ENCODE data around the gene STK11.

Gene STK11

DNA sequence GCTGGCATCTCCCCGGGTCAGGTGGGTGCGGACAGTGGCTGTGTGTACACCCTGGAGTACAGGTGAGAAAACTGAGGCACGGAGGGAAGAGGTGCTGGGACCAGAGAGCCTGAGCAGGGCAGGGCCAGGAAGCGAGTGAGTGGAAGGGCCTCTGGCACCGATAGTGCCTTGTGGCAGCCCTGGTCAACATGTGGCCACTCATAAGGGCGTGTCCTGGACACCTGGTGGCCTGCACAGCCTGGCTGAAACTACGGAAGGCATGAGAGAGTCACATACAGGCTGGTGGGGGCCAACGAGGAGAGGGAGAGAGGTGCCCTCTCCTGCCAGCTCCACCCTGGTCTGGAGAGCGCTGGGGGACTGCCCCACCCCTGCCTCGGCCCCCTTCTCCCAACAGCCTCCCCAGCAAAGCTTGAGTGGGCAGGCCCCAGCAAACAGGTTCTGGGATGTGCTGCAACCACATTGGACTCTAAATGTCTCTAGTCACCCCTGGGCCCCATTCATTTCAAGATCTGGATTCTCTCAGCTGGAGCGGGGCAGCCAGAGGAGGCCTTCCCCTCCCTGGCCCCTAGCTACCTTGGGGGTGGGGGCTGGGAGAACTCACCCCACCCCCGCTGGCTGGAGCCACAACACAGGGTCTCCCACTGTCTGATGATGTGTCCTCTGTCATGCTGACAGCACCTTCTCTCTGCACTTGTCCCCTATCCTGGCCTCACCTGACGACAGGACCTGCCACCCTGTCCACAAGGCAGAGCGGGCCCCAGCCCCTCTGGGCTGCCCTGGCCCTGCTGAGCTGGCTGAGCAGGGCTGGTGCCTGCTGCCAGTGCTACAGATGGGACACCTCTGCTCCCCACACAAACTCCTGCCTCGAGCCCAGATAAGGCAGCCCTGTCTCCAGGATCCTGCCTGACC is 26.4 kb downstream of the STK11 start:
- Histone ChIP-seq H3K4ac (ENCODE audit: low read depth, low read length) (no peak overlapping the region), H3K27ac (ENCODE audit: low read depth, low read length) (no peak overlapping the region), H3K79me1 (ENCODE audit: low read length) (peaks cover under 1% of the 10 kb centered on the region), H3K4me2 (ENCODE audit: low read length) (no peak overlapping the region), H3K18ac (ENCODE audit: low read length) (no peak overlapping the region), H2AFZ (ENCODE audit: insufficient read depth, low read length, poor library complexity) (no peak overlapping the region), H3K23ac (ENCODE audit: low read length) (no peak overlapping the region), H3K4me3 (ENCODE audit: low read depth, low read length) (no peak overlapping the region), H3K14ac (ENCODE audit: low read length) (no peak overlapping the region), H2BK5ac (ENCODE audit: low read depth, low read length, poor library complexity) (no peak overlapping the region), H2BK12ac (ENCODE audit: low read length) (no peak overlapping the region), H4K91ac (ENCODE audit: low read depth, low read length) (no peak overlapping the region), H3K79me2 (ENCODE audit: control insufficient read depth, insufficient read depth, low read length, poor library complexity) (no peaks in the 10 kb centered on the region), H3K27me3 (ENCODE audit: insufficient read depth, low read length) (no peaks in the 10 kb centered on the region), H3K9me3 (ENCODE audit: insufficient read depth, low read depth, low read length) (peaks cover 2% of the 10 kb centered on the region), H4K8ac (ENCODE audit: low read depth, low read length) (no peak overlapping the region), H3K9ac (ENCODE audit: low read length) (peak overlapping the region; percentile 44), H2AK5ac (ENCODE audit: low read length) (no peak overlapping the region), H3K4me1 (ENCODE audit: control insufficient read depth in 1 of 2, insufficient read depth in 2 of 2, low read length in 2 of 2) (peaks cover 9 to 19% of the 10 kb centered on the region in 2 experiments), H3K36me3 (ENCODE audit: control insufficient read depth in 1 of 2, insufficient read depth in 2 of 2, low read length in 2 of 2) (peaks cover 46 to 57% of the 10 kb centered on the region in 2 experiments), H4K12ac (ENCODE audit: low read depth, low read length) (no peak overlapping the region), H2BK120ac (ENCODE audit: insufficient read depth, low read length, poor library complexity) (no peak overlapping the region)
- DNase-seq: peak in 1 of 2 donors; percentile 60
- no CpG with 5 or more reads among the region's 15 CpGs for whole genome bisulfite sequencing (ENCODE audit: extremely low coverage, insufficient coverage, insufficient read length)

- H3K79me2 ChIP-seq (ENCODE audit: control insufficient read depth, insufficient read depth, low read length, poor library complexity): peaks cover 1% of the 10 kb centered on the region
- no peak overlapping the region for H2AFZ ChIP-seq (ENCODE audit: insufficient read depth, low read length, poor library complexity)
- H3K4me3 ChIP-seq (ENCODE audit: low read depth, low read length): no peak overlapping the region
- H3K4me1 ChIP-seq (ENCODE audit: control insufficient read depth in 1 of 2, insufficient read depth in 2 of 2, low read length in 2 of 2): peaks cover 9 to 20% of the 10 kb centered on the region in 2 experiments
- no CpG with 5 or more reads among the region's 15 CpGs for WGBS (ENCODE audit: extremely low coverage, insufficient coverage, insufficient read length)
- no peak overlapping the region for H3K9ac ChIP-seq (ENCODE audit: low read length)
- no peak for DNase-seq
- H3K36me3 ChIP-seq (ENCODE audit: control insufficient read depth in 1 of 2, insufficient read depth in 2 of 2, low read length in 2 of 2): peaks cover 40 to 51% of the 10 kb centered on the region in 2 experiments
- H3K27ac ChIP-seq (ENCODE audit: low read depth, low read length): no peak overlapping the region
- H4K8ac ChIP-seq (ENCODE audit: low read depth, low read length): no peak overlapping the region
- peaks cover 5% of the 10 kb centered on the region for H3K9me3 ChIP-seq (ENCODE audit: insufficient read depth, low read depth, low read length)
- peaks cover 5% of the 10 kb centered on the region for H3K79me1 ChIP-seq (ENCODE audit: low read length)
- H2BK120ac ChIP-seq (ENCODE audit: insufficient read depth, low read length, poor library complexity): no peak overlapping the region
- no peaks in the 10 kb centered on the region for H3K27me3 ChIP-seq (ENCODE audit: insufficient read depth, low read length)
- H2BK5ac ChIP-seq (ENCODE audit: low read depth, low read length, poor library complexity): no peak overlapping the region
- H3K18ac ChIP-seq (ENCODE audit: low read length): no peak overlapping the region
- H4K12ac ChIP-seq (ENCODE audit: low read depth, low read length): no peak overlapping the region
- no peak overlapping the region for H3K14ac ChIP-seq (ENCODE audit: low read length)
- H2BK12ac ChIP-seq (ENCODE audit: low read length): no peak overlapping the region
- H4K91ac ChIP-seq (ENCODE audit: low read depth, low read length): no peak overlapping the region
- no peak overlapping the region for H2AK5ac ChIP-seq (ENCODE audit: low read length)
- no peak overlapping the region for H3K4me2 ChIP-seq (ENCODE audit: low read length)
- no peak overlapping the region for H3K23ac ChIP-seq (ENCODE audit: low read length)
- H3K4ac ChIP-seq (ENCODE audit: low read depth, low read length): no peak overlapping the region
Observed at GRCh38 chr19:1232652-1233072, 27.1 kb downstream of the STK11 start.

DNA sequence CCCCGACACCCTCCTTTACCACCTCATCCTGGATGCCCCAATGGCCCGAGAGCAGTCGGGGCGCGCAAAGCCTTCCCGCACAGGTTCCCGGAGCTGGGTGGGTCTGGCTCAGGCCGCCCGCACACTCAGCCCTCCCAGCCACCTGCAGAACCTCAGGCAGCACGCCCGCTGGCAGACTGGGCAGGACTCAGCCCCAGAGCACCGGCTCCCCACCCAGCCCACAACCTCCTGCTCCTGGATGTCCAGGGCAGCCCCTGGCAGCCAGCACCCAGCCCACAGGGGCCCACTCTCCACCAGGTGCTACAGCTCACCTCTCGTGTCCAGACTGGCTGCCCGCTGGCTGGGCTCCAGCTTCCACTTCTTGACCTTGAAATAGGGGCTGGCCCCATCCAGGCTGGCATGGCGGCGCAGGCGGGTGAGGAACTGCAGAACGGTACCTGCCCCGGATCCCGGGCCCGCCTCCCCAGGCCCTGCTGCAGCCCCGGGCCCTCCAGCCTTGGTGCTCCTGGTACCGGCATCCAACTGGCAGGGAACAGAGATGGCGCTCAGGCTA is 27.6 kb downstream of the STK11 start:
- H3K9me3 ChIP-seq (ENCODE audit: insufficient read depth, low read depth, low read length): peaks cover 5% of the 10 kb centered on the region
- no peak overlapping the region for H2AFZ ChIP-seq (ENCODE audit: insufficient read depth, low read length, poor library complexity)
- peaks cover 9 to 20% of the 10 kb centered on the region in 2 experiments for H3K4me1 ChIP-seq (ENCODE audit: control insufficient read depth in 1 of 2, insufficient read depth in 2 of 2, low read length in 2 of 2)
- H3K18ac ChIP-seq (ENCODE audit: low read length): no peak overlapping the region
- DNase-seq: no peak
- no peaks in the 10 kb centered on the region for H3K27me3 ChIP-seq (ENCODE audit: insufficient read depth, low read length)
- H2AK5ac ChIP-seq (ENCODE audit: low read length): no peak overlapping the region
- no peak overlapping the region for H4K91ac ChIP-seq (ENCODE audit: low read depth, low read length)
- no peak overlapping the region for H3K14ac ChIP-seq (ENCODE audit: low read length)
- H3K27ac ChIP-seq (ENCODE audit: low read depth, low read length): no peak overlapping the region
- H3K4ac ChIP-seq (ENCODE audit: low read depth, low read length): no peak overlapping the region
- H4K12ac ChIP-seq (ENCODE audit: low read depth, low read length): no peak overlapping the region
- no peak overlapping the region for H2BK12ac ChIP-seq (ENCODE audit: low read length)
- peaks cover 1% of the 10 kb centered on the region for H3K79me2 ChIP-seq (ENCODE audit: control insufficient read depth, insufficient read depth, low read length, poor library complexity)
- WGBS (ENCODE audit: extremely low coverage, insufficient coverage, insufficient read length): no CpG with 5 or more reads among the region's 24 CpGs
- no peak overlapping the region for H3K23ac ChIP-seq (ENCODE audit: low read length)
- H4K8ac ChIP-seq (ENCODE audit: low read depth, low read length): no peak overlapping the region
- H2BK120ac ChIP-seq (ENCODE audit: insufficient read depth, low read length, poor library complexity): no peak overlapping the region
- peaks cover 35 to 45% of the 10 kb centered on the region in 2 experiments for H3K36me3 ChIP-seq (ENCODE audit: control insufficient read depth in 1 of 2, insufficient read depth in 2 of 2, low read length in 2 of 2)
- no peak overlapping the region for H3K4me2 ChIP-seq (ENCODE audit: low read length)
- H3K4me3 ChIP-seq (ENCODE audit: low read depth, low read length): no peak overlapping the region
- no peak overlapping the region for H2BK5ac ChIP-seq (ENCODE audit: low read depth, low read length, poor library complexity)
- no peak overlapping the region for H3K9ac ChIP-seq (ENCODE audit: low read length)
- H3K79me1 ChIP-seq (ENCODE audit: low read length): peaks cover 6% of the 10 kb centered on the region

DNA sequence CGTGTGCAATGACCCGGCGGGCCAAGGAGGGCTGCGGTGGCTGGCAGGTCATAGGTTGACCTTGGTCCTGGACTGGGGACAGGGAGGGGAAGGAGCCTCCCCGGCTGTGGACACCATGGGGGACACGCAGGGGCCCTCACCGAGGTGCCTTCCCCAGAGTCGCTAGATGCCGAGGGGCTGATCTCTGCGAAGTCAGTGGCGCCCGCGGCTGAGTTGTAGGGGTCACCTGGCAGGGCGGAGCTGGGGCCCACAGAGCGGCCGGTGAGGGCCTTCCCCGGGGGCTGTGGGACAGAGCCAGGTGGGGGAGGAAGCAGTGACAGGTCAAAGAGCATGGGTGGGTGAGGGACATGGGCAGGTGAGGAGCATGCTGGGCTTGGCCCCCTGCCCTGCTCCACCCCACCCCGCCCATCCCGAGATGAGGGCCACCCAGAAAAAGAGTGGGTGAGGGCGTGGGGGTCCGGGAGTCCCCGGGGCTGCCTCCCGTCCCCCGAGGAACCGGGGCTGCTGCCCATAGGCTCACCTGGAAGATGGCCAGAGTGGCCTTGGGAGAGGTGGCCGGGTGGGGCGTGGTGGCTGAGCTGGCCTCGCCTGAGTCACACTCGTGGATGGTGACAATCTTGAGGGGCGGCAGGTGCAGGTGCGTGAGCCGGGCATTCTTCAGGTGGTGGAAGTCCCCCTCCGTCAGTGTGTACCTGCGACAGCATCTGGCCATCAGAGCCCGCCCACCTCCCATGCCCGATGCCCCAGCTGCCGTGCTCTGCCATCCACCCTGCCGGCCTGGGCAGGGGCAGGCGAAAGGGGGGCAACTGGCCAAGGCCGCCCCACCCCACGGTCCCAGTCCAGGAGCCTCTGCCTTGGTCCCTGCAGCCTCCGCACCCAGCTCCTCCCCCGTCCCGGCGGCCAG is 28.7 kb downstream of the STK11 start:
- Histone ChIP-seq H2BK120ac (ENCODE audit: insufficient read depth, low read length, poor library complexity) (no peak overlapping the region), H3K9me3 (ENCODE audit: insufficient read depth, low read depth, low read length) (peaks cover 5% of the 10 kb centered on the region), H4K12ac (ENCODE audit: low read depth, low read length) (no peak overlapping the region), H2AK5ac (ENCODE audit: low read length) (no peak overlapping the region), H4K91ac (ENCODE audit: low read depth, low read length) (no peak overlapping the region), H3K9ac (ENCODE audit: low read length) (no peak overlapping the region), H3K18ac (ENCODE audit: low read length) (no peak overlapping the region), H3K27me3 (ENCODE audit: insufficient read depth, low read length) (no peaks in the 10 kb centered on the region), H3K4ac (ENCODE audit: low read depth, low read length) (no peak overlapping the region), H2BK12ac (ENCODE audit: low read length) (no peak overlapping the region), H3K4me3 (ENCODE audit: low read depth, low read length) (no peak overlapping the region), H2AFZ (ENCODE audit: insufficient read depth, low read length, poor library complexity) (no peak overlapping the region), H3K27ac (ENCODE audit: low read depth, low read length) (no peak overlapping the region), H3K36me3 (ENCODE audit: control insufficient read depth in 1 of 2, insufficient read depth in 2 of 2, low read length in 2 of 2) (peaks cover 30 to 35% of the 10 kb centered on the region in 2 experiments), H3K23ac (ENCODE audit: low read length) (no peak overlapping the region), H3K79me2 (ENCODE audit: control insufficient read depth, insufficient read depth, low read length, poor library complexity) (peaks cover 1% of the 10 kb centered on the region), H3K79me1 (ENCODE audit: low read length) (peaks cover 8% of the 10 kb centered on the region), H3K14ac (ENCODE audit: low read length) (no peak overlapping the region), H4K8ac (ENCODE audit: low read depth, low read length) (no peak overlapping the region), H3K4me2 (ENCODE audit: low read length) (no peak overlapping the region), H3K4me1 (ENCODE audit: control insufficient read depth in 1 of 2, insufficient read depth in 2 of 2, low read length in 2 of 2) (peaks cover 9 to 20% of the 10 kb centered on the region in 2 experiments), H2BK5ac (ENCODE audit: low read depth, low read length, poor library complexity) (no peak overlapping the region)
- DNase-seq: no peak
- WGBS (ENCODE audit: extremely low coverage, insufficient coverage, insufficient read length): no CpG with 5 or more reads among the region's 45 CpGs

Measured in trophoblast cell (in vitro differentiated cells and primary cell).